Trophoblast cell (in vitro differentiated cells and primary cell): ENCODE data around the gene TNFAIP8L1.

Experiments
- DNase-seq, 2 donors: peaks; one replicate each; pipeline ENCODE4 v3.0.0-alpha.2; 2016
- H2AFZ ChIP-seq: 2 replicates; pipeline ENCODE4 v1.6.1; 2013; ENCODE audit warnings: low read length, moderate library complexity, mild to moderate bottlenecking; ENCODE audit not compliant: insufficient read depth, poor library complexity
- H2AK5ac ChIP-seq: 2 replicates; pipeline ENCODE4 v1.6.1; 2013; ENCODE audit warnings: mild to moderate bottlenecking, low read length
- H2BK120ac ChIP-seq: 2 replicates; pipeline ENCODE4 v1.6.1; 2013; ENCODE audit warnings: low read length, mild to moderate bottlenecking, moderate library complexity; ENCODE audit not compliant: insufficient read depth, poor library complexity
- H2BK12ac ChIP-seq: 2 replicates; pipeline ENCODE4 v1.6.1; 2013; ENCODE audit warnings: mild to moderate bottlenecking, low read length, moderate library complexity
- H2BK5ac ChIP-seq: 2 replicates; pipeline ENCODE4 v1.6.1; 2013; ENCODE audit warnings: low read length, low read depth, moderate library complexity, mild to moderate bottlenecking; ENCODE audit not compliant: poor library complexity
- H3K14ac ChIP-seq: 2 replicates; pipeline ENCODE4 v1.6.1; 2013; ENCODE audit warnings: mild to moderate bottlenecking, low read length
- H3K18ac ChIP-seq: 2 replicates; pipeline ENCODE4 v1.6.1; 2013; ENCODE audit warnings: mild to moderate bottlenecking, low read length
- H3K23ac ChIP-seq: 2 replicates; pipeline ENCODE4 v1.6.1; 2013; ENCODE audit warnings: low read length
- H3K27ac ChIP-seq: 2 replicates; pipeline ENCODE4 v1.5.1; 2013; ENCODE audit warnings: low read depth, mild to moderate bottlenecking, inconsistent platforms, low read length, moderate library complexity
- H3K27me3 ChIP-seq: 2 replicates; pipeline ENCODE4 v1.6.1; 2013; ENCODE audit warnings: inconsistent platforms, mild to moderate bottlenecking, low read length, moderate library complexity; ENCODE audit not compliant: insufficient read depth
- H3K36me3 ChIP-seq, 2 experiments: 1 replicate in 1 of 2; 2 replicates in 1 of 2; pipeline ENCODE4 v1.6.1; 2013; ENCODE audit warnings: low read length in 2 of 2, mild to moderate bottlenecking in 2 of 2, moderate library complexity in 1 of 2; ENCODE audit not compliant: insufficient read depth in 2 of 2, control insufficient read depth in 1 of 2
- H3K4ac ChIP-seq: 2 replicates; pipeline ENCODE4 v1.6.1; 2013; ENCODE audit warnings: low read depth, mild to moderate bottlenecking, low read length, moderate library complexity
- H3K4me1 ChIP-seq, 2 experiments: 1 replicate in 1 of 2; 2 replicates in 1 of 2; pipeline ENCODE4 v1.6.1; 2013; ENCODE audit warnings: low read length in 2 of 2, mild to moderate bottlenecking in 2 of 2, moderate library complexity in 1 of 2; ENCODE audit not compliant: insufficient read depth in 2 of 2, control insufficient read depth in 1 of 2
- H3K4me2 ChIP-seq: 2 replicates; pipeline ENCODE4 v1.6.1; 2013; ENCODE audit warnings: inconsistent platforms, mild to moderate bottlenecking, low read length, moderate library complexity
- H3K4me3 ChIP-seq: 2 replicates; pipeline ENCODE4 v1.5.1; 2013; ENCODE audit warnings: mild to moderate bottlenecking, low read depth, low read length, inconsistent platforms
- H3K79me1 ChIP-seq: one replicate; pipeline ENCODE4 v1.6.1; 2013; ENCODE audit warnings: low read length
- H3K79me2 ChIP-seq: 2 replicates; pipeline ENCODE4 v1.6.1; 2013; ENCODE audit warnings: low read length, mild to moderate bottlenecking; ENCODE audit not compliant: control insufficient read depth, insufficient read depth, poor library complexity
- H3K9ac ChIP-seq: 2 replicates; pipeline ENCODE4 v1.6.1; 2013; ENCODE audit warnings: mild to moderate bottlenecking, low read length
- H3K9me3 ChIP-seq: 2 replicates; pipeline ENCODE4 v1.6.1; 2013; ENCODE audit warnings: low read depth, mild to moderate bottlenecking, control low read depth, inconsistent platforms, low read length; ENCODE audit not compliant: insufficient read depth
- H4K12ac ChIP-seq: 2 replicates; pipeline ENCODE4 v1.6.1; 2013; ENCODE audit warnings: low read depth, mild to moderate bottlenecking, low read length, moderate library complexity
- H4K8ac ChIP-seq: 2 replicates; pipeline ENCODE4 v1.6.1; 2013; ENCODE audit warnings: low read depth, mild to moderate bottlenecking, low read length, moderate library complexity
- H4K91ac ChIP-seq: one replicate; pipeline ENCODE4 v1.6.1; 2013; ENCODE audit warnings: low read depth, mild to moderate bottlenecking, low read length, moderate library complexity
- WGBS: extraction: QIAGEN DNeasy Blood & Tissue Kit; methylation state at CpG from one replicate; pipeline ENCODE4 v1.1.7; 2013; ENCODE audit warnings: missing lambda C conversion rate; ENCODE audit not compliant: insufficient read length, insufficient coverage; ENCODE audit errors: extremely low coverage; 5-methylcytosine and 5-hydroxymethylcytosine counted together

Gene TNFAIP8L1

GRCh38 chr19:4702764-4703163 lies 63.4 kb downstream of the TNFAIP8L1 start:
- Histone ChIP-seq H3K14ac (no peak overlapping the region), H3K4me3 (no peak overlapping the region), H3K79me1 (no peaks in the 10 kb centered on the region), H2BK5ac (no peak overlapping the region), H3K27ac (no peak overlapping the region), H2BK120ac (no peak overlapping the region), H4K8ac (no peak overlapping the region), H3K79me2 (no peaks in the 10 kb centered on the region), H4K91ac (no peak overlapping the region), H3K4ac (no peak overlapping the region), H3K18ac (no peak overlapping the region), H4K12ac (no peak overlapping the region), H3K9ac (no peak overlapping the region), H3K23ac (no peak overlapping the region), H3K4me1 (no peaks in the 10 kb centered on the region), H2AFZ (no peak overlapping the region), H3K4me2 (no peak overlapping the region), H2BK12ac (no peak overlapping the region), H3K9me3 (no peaks in the 10 kb centered on the region), H3K27me3 (no peaks in the 10 kb centered on the region), H2AK5ac (no peak overlapping the region), H3K36me3 (peaks cover 77 to 80% of the 10 kb centered on the region in 2 experiments)
- DNase-seq = no peak
- WGBS = no CpG with 5 or more reads among the region's 11 CpGs

- no peak overlapping the region for H3K14ac ChIP-seq
- H3K79me2 ChIP-seq = no peaks in the 10 kb centered on the region
- H4K12ac ChIP-seq = no peak overlapping the region
- no peak overlapping the region for H2AK5ac ChIP-seq
- no peak overlapping the region for H4K91ac ChIP-seq
- H2BK120ac ChIP-seq = no peak overlapping the region
- no peak overlapping the region for H3K23ac ChIP-seq
- H3K4me3 ChIP-seq = no peak overlapping the region
- no peak overlapping the region for H2AFZ ChIP-seq
- H3K4me2 ChIP-seq = no peak overlapping the region
- H3K27me3 ChIP-seq = no peaks in the 10 kb centered on the region
- H3K18ac ChIP-seq = no peak overlapping the region
- peaks cover 71 to 72% of the 10 kb centered on the region in 2 experiments for H3K36me3 ChIP-seq
- no peaks in the 10 kb centered on the region for H3K9me3 ChIP-seq
- no peak overlapping the region for H4K8ac ChIP-seq
- H3K9ac ChIP-seq = no peak overlapping the region
- no peak overlapping the region for H3K4ac ChIP-seq
- no peak overlapping the region for H2BK5ac ChIP-seq
- no CpG with 5 or more reads among the region's 28 CpGs for WGBS
- DNase-seq = no peak
- no peaks in the 10 kb centered on the region for H3K79me1 ChIP-seq
- no peak overlapping the region for H3K27ac ChIP-seq
- no peak overlapping the region for H2BK12ac ChIP-seq
- H3K4me1 ChIP-seq = no peaks in the 10 kb centered on the region
These were observed 64.5 kb downstream of the TNFAIP8L1 start for GRCh38 chr19:4703671-4704316.

- Histone ChIP-seq H3K27ac (no peak overlapping the region), H2BK12ac (no peak overlapping the region), H2BK5ac (no peak overlapping the region), H3K23ac (no peak overlapping the region), H3K36me3 (peaks cover 70 to 71% of the 10 kb centered on the region in 2 experiments), H3K9ac (no peak overlapping the region), H3K79me2 (no peaks in the 10 kb centered on the region), H3K4me3 (no peak overlapping the region), H4K12ac (no peak overlapping the region), H3K79me1 (no peaks in the 10 kb centered on the region), H3K4me1 (no peaks in the 10 kb centered on the region), H4K91ac (no peak overlapping the region), H2BK120ac (no peak overlapping the region), H2AFZ (no peak overlapping the region), H3K14ac (no peak overlapping the region), H4K8ac (no peak overlapping the region), H3K4me2 (no peak overlapping the region), H3K4ac (no peak overlapping the region), H2AK5ac (no peak overlapping the region), H3K27me3 (no peaks in the 10 kb centered on the region), H3K9me3 (no peaks in the 10 kb centered on the region), H3K18ac (no peak overlapping the region)
- WGBS = no CpG with 5 or more reads among the region's 9 CpGs
- DNase-seq = no peak
These were observed 65.0 kb downstream of the TNFAIP8L1 start for GRCh38 chr19:4704317-4704673.
